ENCODE results near the gene ANKRD33B.
A peak's percentile ranks its signal among the peaks of the same experiment; 100 is the strongest.

ANKRD33B gene

GRCh38 chr5:10559871-10560270, 4.0 kb upstream of the ANKRD33B start:
- no peak overlapping the region for H3K4me3 ChIP-seq
- no peak overlapping the region for H3K27ac ChIP-seq
- no peak for TF ChIP-seq Cebpa-rat (IDR thresholded peaks at IDR 0.05)
- H3K4me1 ChIP-seq: peaks cover 44 to 64% (median 53%) of the 10 kb centered on the region in 10 experiments
- H3K4me2 ChIP-seq: no peak overlapping the region
- no peak overlapping the region for H3K9ac ChIP-seq
- no peaks in the 10 kb centered on the region for H3K9me3 ChIP-seq (replicated peaks in 1 of 11)
- H4K20me1 ChIP-seq: peaks cover 0 to 6% (median 2%) of the 10 kb centered on the region in 11 experiments; a peak in 14 of 22 replicates
- H3K27me3 ChIP-seq: peaks cover 0 to 24% (median 0%) of the 10 kb centered on the region in 11 experiments; a peak in 7 of 22 replicates
- H3K36me3 ChIP-seq: no peaks in the 10 kb centered on the region

DNA sequence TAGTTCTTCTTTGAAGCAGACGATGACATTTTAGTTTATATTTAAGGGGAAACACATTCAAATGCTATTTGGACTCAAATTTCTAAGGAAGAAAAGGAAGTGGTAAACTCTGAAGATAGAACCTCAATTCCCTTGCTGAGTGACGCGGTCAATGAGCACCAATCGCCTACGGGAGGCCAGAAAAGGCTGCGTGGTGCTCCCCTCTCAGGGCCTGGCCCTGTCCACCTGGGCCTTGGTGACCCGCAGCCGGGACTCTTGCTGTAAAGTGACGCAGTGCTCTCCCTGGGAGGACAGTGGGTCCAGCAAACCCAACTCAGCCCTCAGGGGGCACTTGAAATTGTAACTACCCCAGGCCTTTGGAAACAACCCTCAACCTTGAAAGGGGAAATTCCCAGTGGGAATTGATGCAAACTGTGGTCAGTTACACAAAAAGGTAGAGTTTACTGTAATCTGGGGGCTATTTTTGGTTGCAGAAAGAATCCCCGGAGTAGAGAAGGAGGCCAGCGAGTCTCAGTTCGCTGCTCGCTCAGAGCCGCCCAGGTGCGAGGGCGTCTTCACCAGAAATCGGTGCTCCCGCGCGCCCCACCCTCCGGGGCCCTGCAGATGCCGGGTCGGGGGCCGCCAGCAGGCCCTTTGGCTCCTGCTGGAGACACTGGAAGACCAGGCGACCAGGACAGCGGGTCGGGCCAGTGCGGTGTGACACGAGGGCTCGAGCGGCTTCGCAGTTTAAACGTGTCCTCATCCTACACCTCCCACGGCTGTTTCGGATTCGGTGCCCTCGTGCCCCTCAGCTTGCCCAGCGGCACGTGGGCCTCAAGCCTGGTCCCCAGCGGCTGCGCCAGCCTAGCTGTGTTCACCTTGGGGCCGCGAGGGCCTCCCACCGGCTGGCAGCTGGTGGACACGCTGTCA, 1.4 kb upstream of the ANKRD33B start:
- H3K4me3 ChIP-seq: peak overlapping the region; percentile 57 to 94 (median 84)

GRCh38 chr5:10563110-10563944, 543 bp upstream of the ANKRD33B start:
- Histone ChIP-seq H3K4me3 (peak overlapping the region; percentile 57 to 94 (median 84)), H3K36me3 (no peaks in the 10 kb centered on the region; a peak in 2 of 22 replicates), H3K4me1 (peaks cover 54 to 66% (median 60%) of the 10 kb centered on the region in 10 experiments), H3K9me3 (replicated peaks in 1 of 11) (no peaks in the 10 kb centered on the region), H4K20me1 (peaks cover 0 to 40% (median 35%) of the 10 kb centered on the region in 11 experiments; a peak in 18 of 22 replicates), H3K4me2 (peak overlapping the region; percentile 92 to 100 (median 99)), H3K9ac (peak overlapping the region; percentile 75 to 98 (median 89)), H3K27me3 (peaks cover 0 to 45% (median 0%) of the 10 kb centered on the region in 11 experiments; a peak in 7 of 22 replicates), H3K27ac (peak overlapping the region; percentile 26 to 99 (median 93); a peak in 21 of 22 replicates)
- TF ChIP-seq Cebpa-rat (IDR thresholded peaks at IDR 0.05): no peak

More for the DNA sequence above, 1.4 kb upstream of the ANKRD33B start:
- Histone ChIP-seq H3K4me1 (peaks cover 54 to 65% (median 59%) of the 10 kb centered on the region in 10 experiments), H3K36me3 (no peaks in the 10 kb centered on the region; a peak in 1 of 22 replicates), H3K27ac (peak overlapping the region in 10 of 11 experiments; percentile 74 to 99 (median 93); a peak in 21 of 22 replicates), H3K27me3 (peaks cover 0 to 40% (median 0%) of the 10 kb centered on the region in 11 experiments; a peak in 7 of 22 replicates), H3K9ac (peak overlapping the region; percentile 75 to 98 (median 89); a peak in 20 of 22 replicates), H3K9me3 (replicated peaks in 1 of 11) (no peaks in the 10 kb centered on the region), H3K4me2 (peak overlapping the region; percentile 92 to 100 (median 99)), H4K20me1 (peaks cover 0 to 32% (median 28%) of the 10 kb centered on the region in 11 experiments; a peak in 18 of 22 replicates)
- peak in 4 of 11 experiments; percentile 57 to 92 (median 80); a peak in 7 of 22 replicates for TF ChIP-seq Cebpa-rat (IDR thresholded peaks at IDR 0.05)

- Histone ChIP-seq H4K20me1 (peaks cover 0 to 58% (median 44%) of the 10 kb centered on the region in 11 experiments; a peak in 18 of 22 replicates), H3K27ac (peak overlapping the region in 9 of 11 experiments; percentile 85 to 99 (median 93); a peak in 19 of 22 replicates), H3K4me3 (peak overlapping the region; percentile 57 to 94 (median 84)), H3K9ac (peak overlapping the region; percentile 75 to 98 (median 89); a peak in 21 of 22 replicates), H3K9me3 (replicated peaks in 1 of 11) (no peaks in the 10 kb centered on the region), H3K4me1 (peaks cover 50 to 82% (median 68%) of the 10 kb centered on the region in 10 experiments), H3K36me3 (peaks cover 0 to 13% (median 0%) of the 10 kb centered on the region in 11 experiments; a peak in 4 of 22 replicates), H3K27me3 (peaks cover 0 to 45% (median 0%) of the 10 kb centered on the region in 11 experiments; a peak in 7 of 22 replicates), H3K4me2 (peak overlapping the region; percentile 91 to 100 (median 98))
- no peak for TF ChIP-seq Cebpa-rat (IDR thresholded peaks at IDR 0.05)
Observed at GRCh38 chr5:10564838-10565784, 1.2 kb downstream of the ANKRD33B start.

DNA sequence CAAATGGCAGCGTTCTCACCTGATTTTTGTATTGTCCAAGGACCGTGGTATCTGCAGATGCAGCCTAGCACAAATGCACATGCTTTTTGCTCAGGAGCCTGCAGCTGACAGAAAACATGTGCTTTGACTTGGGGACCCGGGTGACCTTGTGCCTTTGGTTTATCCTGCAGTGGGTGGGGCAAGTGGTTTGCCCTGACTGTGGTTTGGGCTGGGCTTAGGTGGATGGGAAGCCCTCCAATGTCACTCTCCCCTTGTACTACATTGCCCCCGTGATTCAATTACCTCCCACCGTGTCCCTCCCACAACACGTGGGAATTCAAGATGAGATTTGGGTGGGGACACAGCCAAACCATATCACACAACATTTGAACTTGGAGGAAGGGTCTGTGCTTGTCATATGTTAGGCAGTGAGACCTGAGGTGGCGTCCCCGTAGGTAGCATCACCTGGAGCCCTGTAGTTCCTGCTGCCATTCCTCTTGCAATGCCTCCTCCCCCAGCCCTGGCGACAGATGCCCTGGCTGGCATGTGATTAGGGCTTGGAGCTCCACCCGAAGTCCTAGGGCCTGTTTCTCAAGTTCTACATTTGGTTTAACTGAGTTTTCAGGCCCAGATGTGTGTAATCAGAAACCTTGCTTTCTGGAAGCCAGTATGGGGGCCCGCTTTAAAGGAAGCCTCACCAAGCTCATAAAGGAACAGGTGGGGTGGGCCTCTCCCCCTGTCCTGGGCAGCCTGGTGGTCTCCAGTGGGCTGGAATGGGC, 2.1 kb downstream of the ANKRD33B start:
- Histone ChIP-seq H3K27ac (peak overlapping the region in 10 of 11 experiments; percentile 41 to 99 (median 93); a peak in 20 of 22 replicates), H3K4me2 (peak overlapping the region; percentile 91 to 100 (median 98)), H3K36me3 (peaks cover 0 to 17% (median 0%) of the 10 kb centered on the region in 11 experiments; a peak in 4 of 22 replicates), H3K9me3 (replicated peaks in 1 of 11) (no peaks in the 10 kb centered on the region), H3K9ac (peak overlapping the region; percentile 49 to 98 (median 89); a peak in 21 of 22 replicates), H3K27me3 (peaks cover 0 to 45% (median 0%) of the 10 kb centered on the region in 11 experiments; a peak in 7 of 22 replicates), H4K20me1 (peaks cover 0 to 67% (median 44%) of the 10 kb centered on the region in 11 experiments; a peak in 18 of 22 replicates), H3K4me1 (peaks cover 50 to 77% (median 68%) of the 10 kb centered on the region in 10 experiments), H3K4me3 (peak overlapping the region; percentile 57 to 94 (median 84); a peak in 19 of 20 replicates)
- TF ChIP-seq Cebpa-rat (IDR thresholded peaks at IDR 0.05): no peak

GRCh38 chr5:10566543-10567068, 2.7 kb downstream of the ANKRD33B start:
- peaks cover 50 to 70% (median 63%) of the 10 kb centered on the region in 10 experiments for H3K4me1 ChIP-seq
- H3K27me3 ChIP-seq: peaks cover 0 to 45% (median 0%) of the 10 kb centered on the region in 11 experiments; a peak in 7 of 22 replicates
- H3K9me3 ChIP-seq (replicated peaks in 1 of 11): no peaks in the 10 kb centered on the region
- H3K4me2 ChIP-seq: peak overlapping the region; percentile 91 to 100 (median 98)
- H3K9ac ChIP-seq: peak overlapping the region; percentile 48 to 98 (median 87); a peak in 21 of 22 replicates
- TF ChIP-seq Cebpa-rat (IDR thresholded peaks at IDR 0.05): no peak
- peaks cover 0 to 73% (median 44%) of the 10 kb centered on the region in 11 experiments; a peak in 18 of 22 replicates for H4K20me1 ChIP-seq
- peaks cover 0 to 23% (median 0%) of the 10 kb centered on the region in 11 experiments; a peak in 6 of 22 replicates for H3K36me3 ChIP-seq
- H3K4me3 ChIP-seq: peak overlapping the region in 9 of 10 experiments; percentile 12 to 94 (median 85); a peak in 17 of 20 replicates
- H3K27ac ChIP-seq: peak overlapping the region; percentile 12 to 99 (median 68); a peak in 20 of 22 replicates
